PC-9 (cell line): ENCODE results near the gene HOXB6. TPM values are rescaled to one million over a fixed set of nuclear protein-coding genes. Genes with fewer than 3 reads are reported as not detected.

Source experiments
- BruUV-seq: library from RNA; stranded (reverse); fragments of 400-500 nt; replicated peaks from 2 replicates; lab custom pipeline; 2021; lab: Mats Ljungman, UMichigan
- CTCF ChIA-PET: fragments of 300-600 bp; sonication (Branson Sonifier 250); formaldehyde crosslinking; loops from one replicate; lab custom pipeline; 2022; ENCODE audit warnings: antibody characterized with exemption; lab: Charles Lee
- POLR2A ChIA-PET: fragments of 300-600 bp; sonication (Branson Sonifier 250); formaldehyde crosslinking; loops from one replicate; lab custom pipeline; 2022; ENCODE audit warnings: antibody characterized with exemption; ENCODE audit not compliant: unreplicated experiment; lab: Charles Lee
- DNase-seq, 2 experiments: peaks; one replicate each; pipeline versions ENCODE4 v3.0.0 to v3.0.0-alpha.2; 2015 to 2022; ENCODE audit warnings: mixed read lengths in 1 of 2
- H2AFZ ChIP-seq: fragments of 200-600 bp; sonication (generic); 2 replicates; pipeline ENCODE4 v1.8.1; 2017; ENCODE audit warnings: antibody characterized with exemption
- H3F3A ChIP-seq: fragments of 200-600 bp; sonication (generic); 2 replicates; pipeline ENCODE4 v1.8.1; 2017; ENCODE audit warnings: antibody characterized with exemption, mild to moderate bottlenecking, low read depth; ENCODE audit not compliant: insufficient read depth
- H3K27ac ChIP-seq: fragments of 200-600 bp; sonication (generic); 2 replicates; pipeline ENCODE4 v1.6.1; 2016; ENCODE audit warnings: mixed run types
- H3K27me3 ChIP-seq: fragments of 200-600 bp; sonication (generic); 2 replicates; pipeline ENCODE4 v1.6.1; 2016; ENCODE audit warnings: low read depth, mixed run types; ENCODE audit not compliant: insufficient read depth
- H3K36me3 ChIP-seq: fragments of 200-600 bp; sonication (generic); 2 replicates; pipeline ENCODE4 v1.6.1; 2016; ENCODE audit warnings: low read depth, mixed run types
- H3K4me1 ChIP-seq: fragments of 200-600 bp; sonication (generic); replicated peaks from 2 replicates; pipeline ENCODE4 v1.6.1; 2016; ENCODE audit warnings: mixed run types; ENCODE audit not compliant: insufficient read depth
- H3K4me2 ChIP-seq: fragments of 200-600 bp; sonication (generic); 2 replicates; pipeline ENCODE4 v1.6.1; 2017; ENCODE audit warnings: mixed run types
- H3K4me3 ChIP-seq: fragments of 200-600 bp; sonication (generic); 2 replicates; pipeline ENCODE4 v1.6.1; 2016; ENCODE audit warnings: mixed run types
- H3K79me2 ChIP-seq: fragments of 200-600 bp; sonication (generic); 2 replicates; pipeline ENCODE4 v1.6.1; 2017; ENCODE audit warnings: low read depth, mixed run types
- H3K9me2 ChIP-seq: fragments of 200-600 bp; sonication (generic); 2 replicates; pipeline ENCODE4 v1.8.1; 2017; ENCODE audit warnings: mild to moderate bottlenecking; ENCODE audit not compliant: insufficient read depth
- H3K9me3 ChIP-seq: fragments of 200-600 bp; sonication (generic); 2 replicates; pipeline ENCODE4 v1.8.1; 2016; ENCODE audit warnings: low read depth; ENCODE audit not compliant: insufficient read depth
- H4K20me1 ChIP-seq: fragments of 200-600 bp; sonication (generic); 2 replicates; pipeline ENCODE4 v1.8.1; 2017; ENCODE audit not compliant: insufficient read depth
- EZH2 ChIP-seq: fragments of 200-600 bp; sonication (generic); IDR thresholded peaks from 2 replicates; pipeline ENCODE4 v1.8.0; 2017; ENCODE audit warnings: antibody characterized with exemption, low read depth
- intact Hi-C: fragments of 100-400 bp; cut with micrococcal nuclease; formaldehyde crosslinking; loops from one replicate; pipeline ENCODE4 v1.10.0; 2022; ENCODE audit not compliant: unreplicated experiment
- total RNA-seq: library from RNA; stranded (reverse); gene quantifications from 2 replicates; pipeline ENCODE4 v1.2.3, GENCODE V29; 2021
- TF ChIP-seq, protein P1 (sequence below): fragments of 200-600 bp; sonication (generic); conservative IDR thresholded peaks from 2 replicates; pipeline ENCODE4 v1.6.1; 2017; ENCODE audit warnings: mixed run types, antibody characterized with exemption, mild to moderate bottlenecking, moderate library complexity

HOXB6 gene
- total RNA-seq, 1 experiment from 2014 or later: 30.7 TPM

GRCh38 chr17:48571826-48572417 lies 32.9 kb downstream of the HOXB6 start:
- POLR2A ChIA-PET: no interaction called here
- no peaks in the 10 kb centered on the region for H3K36me3 ChIP-seq
- no peaks in the 10 kb centered on the region for H3K79me2 ChIP-seq
- no peak overlapping the region for H3K4me2 ChIP-seq
- H4K20me1 ChIP-seq: no peaks in the 10 kb centered on the region
- DNase-seq: no peak
- 0 out of 2 replicates have a peak, but pooled peaks cover 6% of the 10 kb centered on the region for H3K4me1 ChIP-seq
- no peaks in the 10 kb centered on the region for H3K27me3 ChIP-seq
- no peaks in the 10 kb centered on the region for H3F3A ChIP-seq
- BruUV-seq: no TSS peak
- no peak overlapping the region for H3K4me3 ChIP-seq
- intact Hi-C loops: no loop called here
- H2AFZ ChIP-seq: no peak overlapping the region
- no peaks in the 10 kb centered on the region for H3K9me3 ChIP-seq
- TF ChIP-seq, protein P1, sequence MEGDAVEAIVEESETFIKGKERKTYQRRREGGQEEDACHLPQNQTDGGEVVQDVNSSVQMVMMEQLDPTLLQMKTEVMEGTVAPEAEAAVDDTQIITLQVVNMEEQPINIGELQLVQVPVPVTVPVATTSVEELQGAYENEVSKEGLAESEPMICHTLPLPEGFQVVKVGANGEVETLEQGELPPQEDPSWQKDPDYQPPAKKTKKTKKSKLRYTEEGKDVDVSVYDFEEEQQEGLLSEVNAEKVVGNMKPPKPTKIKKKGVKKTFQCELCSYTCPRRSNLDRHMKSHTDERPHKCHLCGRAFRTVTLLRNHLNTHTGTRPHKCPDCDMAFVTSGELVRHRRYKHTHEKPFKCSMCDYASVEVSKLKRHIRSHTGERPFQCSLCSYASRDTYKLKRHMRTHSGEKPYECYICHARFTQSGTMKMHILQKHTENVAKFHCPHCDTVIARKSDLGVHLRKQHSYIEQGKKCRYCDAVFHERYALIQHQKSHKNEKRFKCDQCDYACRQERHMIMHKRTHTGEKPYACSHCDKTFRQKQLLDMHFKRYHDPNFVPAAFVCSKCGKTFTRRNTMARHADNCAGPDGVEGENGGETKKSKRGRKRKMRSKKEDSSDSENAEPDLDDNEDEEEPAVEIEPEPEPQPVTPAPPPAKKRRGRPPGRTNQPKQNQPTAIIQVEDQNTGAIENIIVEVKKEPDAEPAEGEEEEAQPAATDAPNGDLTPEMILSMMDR: no peak
- no peak for TF ChIP-seq EZH2
- CTCF ChIA-PET: interaction anchor here (0.6 kb wide), 1 partner anchor 362 kb away, joined by 6 read pairs; no protein-coding TSS in a partner anchor
- H3K27ac ChIP-seq: no peak overlapping the region
- no peaks in the 10 kb centered on the region for H3K9me2 ChIP-seq

- intact Hi-C loops: no loop called here
- Histone ChIP-seq H3K79me2 (no peaks in the 10 kb centered on the region), H2AFZ (no peak overlapping the region), H3K4me1 (0 out of 2 replicates have a peak, but pooled peaks cover 6% of the 10 kb centered on the region), H3K4me2 (no peak overlapping the region), H3K9me3 (no peaks in the 10 kb centered on the region), H3K9me2 (no peaks in the 10 kb centered on the region), H3K27ac (no peak overlapping the region), H4K20me1 (no peaks in the 10 kb centered on the region), H3K27me3 (no peaks in the 10 kb centered on the region), H3F3A (no peaks in the 10 kb centered on the region), H3K36me3 (no peaks in the 10 kb centered on the region), H3K4me3 (no peak overlapping the region)
- ChIA-PET POLR2A (no interaction called here), CTCF (no interaction called here)
- DNase-seq: no peak
- no TSS peak for BruUV-seq
- TF ChIP-seq EZH2: no peak
- TF ChIP-seq, protein P1: no peak
Observed at GRCh38 chr17:48571024-48571818, 33.6 kb downstream of the HOXB6 start.

- H3K4me2 ChIP-seq: no peak overlapping the region
- no peaks in the 10 kb centered on the region for H3F3A ChIP-seq
- ChIA-PET CTCF (interaction anchor here (0.6 kb wide), 2 partner anchors 48 to 228 kb away, joined by 4 to 7 read pairs; no protein-coding TSS in a partner anchor), POLR2A (no interaction called here)
- H3K4me1 ChIP-seq: 0 out of 2 replicates have a peak, but pooled peaks cover 6% of the 10 kb centered on the region
- no peaks in the 10 kb centered on the region for H3K79me2 ChIP-seq
- BruUV-seq: no TSS peak
- no peak for DNase-seq
- TF ChIP-seq, protein P1: no peak
- TF ChIP-seq EZH2: no peak
- intact Hi-C loops: no loop called here
- H4K20me1 ChIP-seq: no peaks in the 10 kb centered on the region
- H3K9me3 ChIP-seq: no peaks in the 10 kb centered on the region
- no peaks in the 10 kb centered on the region for H3K27me3 ChIP-seq
- no peak overlapping the region for H2AFZ ChIP-seq
- no peaks in the 10 kb centered on the region for H3K36me3 ChIP-seq
- no peak overlapping the region for H3K27ac ChIP-seq
- no peaks in the 10 kb centered on the region for H3K9me2 ChIP-seq
- H3K4me3 ChIP-seq: no peak overlapping the region
Observed at GRCh38 chr17:48570325-48571023, 34.3 kb downstream of the HOXB6 start.
